Body of pancreas (tissue), 4 donors: Measurements from ENCODE around the gene CPXM2.

ENCODE experiments used
- POLR2A ChIP-seq, 3 donors: fragments of 450-650 bp; IDR thresholded peaks; one replicate each; pipeline ENCODE4 v1.6.1; 2016; ENCODE audit warnings: antibody characterized with exemption in 3 of 3, mild to moderate bottlenecking in 2 of 3
- TF ChIP-seq, protein P1 (sequence below), 7 experiments: fragments of 450-650 bp in 4 of 7; fragments of 200-600 bp in 3 of 7; sonication (generic) in 3 of 7; IDR thresholded peaks; one replicate each; pipeline ENCODE4 v1.5.1; 2016 to 2019; ENCODE audit warnings: antibody characterized with exemption in 7 of 7

DNA sequence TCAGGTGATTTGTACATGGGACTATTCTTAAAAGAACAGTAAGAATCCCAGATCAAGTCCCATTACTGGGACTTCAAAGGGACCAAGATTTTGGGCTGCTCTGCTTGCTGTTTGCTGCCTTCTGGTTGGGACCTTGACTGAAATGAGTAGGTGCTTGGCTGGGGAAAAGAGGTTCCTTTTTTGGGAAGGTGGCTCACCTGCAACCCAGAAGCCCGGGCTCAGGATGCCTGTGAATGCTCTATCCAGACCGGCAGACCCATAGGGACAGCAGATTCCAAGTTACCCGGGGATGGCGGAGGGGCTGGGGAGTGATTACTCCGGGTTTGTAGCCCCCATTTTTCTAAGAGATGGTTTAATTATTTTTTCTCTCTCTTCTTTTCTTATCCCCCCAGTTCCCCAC, 104.0 kb downstream of the CPXM2 start:
- TF ChIP-seq POLR2A (IDR thresholded peaks at IDR 0.05): no peak
- TF ChIP-seq, protein P1, sequence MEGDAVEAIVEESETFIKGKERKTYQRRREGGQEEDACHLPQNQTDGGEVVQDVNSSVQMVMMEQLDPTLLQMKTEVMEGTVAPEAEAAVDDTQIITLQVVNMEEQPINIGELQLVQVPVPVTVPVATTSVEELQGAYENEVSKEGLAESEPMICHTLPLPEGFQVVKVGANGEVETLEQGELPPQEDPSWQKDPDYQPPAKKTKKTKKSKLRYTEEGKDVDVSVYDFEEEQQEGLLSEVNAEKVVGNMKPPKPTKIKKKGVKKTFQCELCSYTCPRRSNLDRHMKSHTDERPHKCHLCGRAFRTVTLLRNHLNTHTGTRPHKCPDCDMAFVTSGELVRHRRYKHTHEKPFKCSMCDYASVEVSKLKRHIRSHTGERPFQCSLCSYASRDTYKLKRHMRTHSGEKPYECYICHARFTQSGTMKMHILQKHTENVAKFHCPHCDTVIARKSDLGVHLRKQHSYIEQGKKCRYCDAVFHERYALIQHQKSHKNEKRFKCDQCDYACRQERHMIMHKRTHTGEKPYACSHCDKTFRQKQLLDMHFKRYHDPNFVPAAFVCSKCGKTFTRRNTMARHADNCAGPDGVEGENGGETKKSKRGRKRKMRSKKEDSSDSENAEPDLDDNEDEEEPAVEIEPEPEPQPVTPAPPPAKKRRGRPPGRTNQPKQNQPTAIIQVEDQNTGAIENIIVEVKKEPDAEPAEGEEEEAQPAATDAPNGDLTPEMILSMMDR (IDR thresholded peaks at IDR 0.05): no peak
